Activated CD4-positive, alpha-beta T cell treated with anti-CD3 and anti-CD28 coated beads, Interleukin-10, Interleukin-2, amounts not matched to agents 100 ng/mL and 50 ng/mL, durations not matched to agents 16 hours and 8 hours (primary cell): ENCODE measurements around the gene VAMP8.
"Not testable (repeated sequence)": the region's sequence is repeated elsewhere in the genome, so short reads cannot be mapped to it uniquely, and the experiment has no call there.

ENCODE experiments used
- DNase-seq: peaks from one replicate; pipeline ENCODE4 v3.0.0-alpha.2; 2020

The VAMP8 gene

DNA sequence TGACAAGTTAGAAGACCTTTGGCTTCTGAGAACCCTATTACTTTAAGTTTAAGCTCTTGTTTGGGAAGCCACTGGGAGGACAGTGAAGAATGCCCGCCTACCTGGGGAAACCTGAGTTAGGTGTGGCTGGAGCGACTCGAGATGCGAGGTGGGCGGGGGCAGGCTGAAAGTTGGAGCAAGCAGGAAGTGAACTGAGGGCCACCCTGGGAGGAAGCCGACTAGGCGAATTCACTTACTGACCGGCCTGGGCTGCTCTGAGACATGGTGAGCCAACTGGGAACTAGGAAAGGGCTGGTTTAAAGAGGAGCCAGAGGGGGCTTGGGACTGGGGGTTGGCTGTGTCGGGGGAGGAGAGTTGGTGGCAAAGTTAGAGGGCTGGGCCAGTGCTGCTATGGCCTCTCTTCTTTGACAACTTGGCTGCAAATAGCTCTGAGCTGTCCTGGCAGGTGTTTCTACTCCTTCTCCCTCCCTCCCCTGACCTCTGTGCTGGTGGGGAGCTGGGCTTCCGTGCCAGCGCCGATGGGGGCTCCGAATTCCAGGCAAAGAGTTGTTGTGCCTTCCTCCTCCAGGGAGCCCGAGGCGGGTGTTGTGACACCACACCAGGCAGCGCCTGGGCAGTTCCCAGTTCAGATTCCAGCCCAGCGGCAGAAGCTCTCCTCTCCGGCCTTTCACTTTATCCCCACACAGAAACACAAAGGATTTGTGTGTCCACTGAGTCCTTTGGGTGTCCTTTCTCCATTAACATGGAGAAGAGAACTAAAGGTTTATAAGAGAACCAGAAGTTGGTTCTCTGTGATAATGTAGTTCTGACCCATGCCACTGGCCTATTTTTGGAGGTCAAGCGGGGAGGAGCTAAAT lies at the start of gene VAMP8:
VAMP8 (plus strand) TSS at position 201 of the 857 bp plus-strand sequence; CDS start at position 262, 61 bp downstream.
- peak; percentile 66 for DNase-seq

- no peak for DNase-seq
Observed at GRCh38 chr2:85527787-85528186, 49.6 kb upstream of the VAMP8 start.

GRCh38 chr2:85528355-85528754 lies 49.0 kb upstream of the VAMP8 start:
- DNase-seq: no peak

GRCh38 chr2:85529809-85530208 lies 47.6 kb upstream of the VAMP8 start:
- no peak for DNase-seq

GRCh38 chr2:85531589-85531988 lies 45.8 kb upstream of the VAMP8 start:
- no peak for DNase-seq

GRCh38 chr2:85534099-85534498 lies 43.3 kb upstream of the VAMP8 start:
- DNase-seq: no peak

DNA sequence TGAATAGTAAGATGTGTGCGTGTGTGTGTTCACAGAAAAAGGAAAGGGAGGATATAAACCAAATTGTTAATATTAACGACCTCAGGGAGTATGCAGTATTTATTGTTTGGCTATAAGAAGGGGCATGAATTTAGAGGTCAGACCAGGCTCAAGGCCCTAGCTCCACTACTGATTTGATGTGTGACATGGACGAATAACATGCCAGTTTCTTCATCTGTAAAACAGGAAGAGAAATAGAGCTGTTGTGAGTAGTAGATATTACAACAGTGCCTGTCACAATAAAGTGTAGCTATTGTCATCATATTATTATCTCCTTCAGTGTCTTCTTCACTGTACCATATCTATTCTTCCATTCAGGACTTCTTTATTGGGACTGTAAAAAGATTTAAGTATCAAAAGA lies 42.5 kb upstream of the VAMP8 start:
- no peak for DNase-seq

- no peak for DNase-seq
Observed at GRCh38 chr2:85536479-85536878, 40.9 kb upstream of the VAMP8 start.

GRCh38 chr2:85537600-85538506 lies 39.5 kb upstream of the VAMP8 start:
- DNase-seq: peak; percentile 54

DNA sequence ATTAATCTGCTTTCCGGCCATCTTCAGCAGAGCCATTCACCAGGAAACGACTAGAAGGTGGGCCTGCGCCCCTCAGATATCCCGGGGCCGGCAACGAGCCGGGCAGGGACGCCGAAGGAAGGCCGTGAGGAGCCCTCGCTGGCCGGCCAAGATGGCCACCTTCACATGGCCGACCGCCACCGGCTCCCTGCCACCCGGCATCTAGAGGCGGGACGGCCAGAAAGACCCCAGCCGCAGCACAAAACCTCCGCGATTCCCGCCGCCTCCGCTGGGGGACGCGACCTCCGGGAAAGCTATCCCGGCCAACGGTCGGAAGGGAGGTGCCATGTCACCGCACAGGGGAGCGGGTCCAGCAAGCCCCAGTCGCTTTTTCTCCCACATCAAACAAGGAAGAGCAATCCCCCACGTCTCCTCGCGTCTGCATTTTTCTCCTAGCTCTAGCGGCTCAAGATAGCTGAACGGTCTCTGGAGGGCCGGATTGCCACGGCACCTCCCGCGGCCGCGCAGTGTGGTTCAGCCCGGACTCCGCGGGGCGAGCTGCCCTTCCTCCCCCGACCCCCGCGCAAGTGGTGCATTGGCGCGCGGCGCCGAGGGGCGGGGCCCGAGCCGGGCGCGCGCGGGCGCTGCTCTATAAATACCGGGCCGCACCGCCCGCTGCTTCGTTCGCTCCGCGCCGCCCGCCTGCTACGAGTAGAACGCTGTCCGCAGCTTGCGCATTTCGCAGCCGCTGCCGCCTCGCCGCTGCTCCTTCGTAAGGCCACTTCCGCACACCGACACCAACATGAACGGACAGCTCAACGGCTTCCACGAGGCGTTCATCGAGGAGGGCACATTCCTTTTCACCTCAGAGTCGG lies 38.7 kb upstream of the VAMP8 start, which contains the start of gene MAT2A:
MAT2A (plus strand) TSS at position 662 of the 854 bp plus-strand sequence; CDS start at position 782, 120 bp downstream.
- DNase-seq: peak; percentile 95

DNA sequence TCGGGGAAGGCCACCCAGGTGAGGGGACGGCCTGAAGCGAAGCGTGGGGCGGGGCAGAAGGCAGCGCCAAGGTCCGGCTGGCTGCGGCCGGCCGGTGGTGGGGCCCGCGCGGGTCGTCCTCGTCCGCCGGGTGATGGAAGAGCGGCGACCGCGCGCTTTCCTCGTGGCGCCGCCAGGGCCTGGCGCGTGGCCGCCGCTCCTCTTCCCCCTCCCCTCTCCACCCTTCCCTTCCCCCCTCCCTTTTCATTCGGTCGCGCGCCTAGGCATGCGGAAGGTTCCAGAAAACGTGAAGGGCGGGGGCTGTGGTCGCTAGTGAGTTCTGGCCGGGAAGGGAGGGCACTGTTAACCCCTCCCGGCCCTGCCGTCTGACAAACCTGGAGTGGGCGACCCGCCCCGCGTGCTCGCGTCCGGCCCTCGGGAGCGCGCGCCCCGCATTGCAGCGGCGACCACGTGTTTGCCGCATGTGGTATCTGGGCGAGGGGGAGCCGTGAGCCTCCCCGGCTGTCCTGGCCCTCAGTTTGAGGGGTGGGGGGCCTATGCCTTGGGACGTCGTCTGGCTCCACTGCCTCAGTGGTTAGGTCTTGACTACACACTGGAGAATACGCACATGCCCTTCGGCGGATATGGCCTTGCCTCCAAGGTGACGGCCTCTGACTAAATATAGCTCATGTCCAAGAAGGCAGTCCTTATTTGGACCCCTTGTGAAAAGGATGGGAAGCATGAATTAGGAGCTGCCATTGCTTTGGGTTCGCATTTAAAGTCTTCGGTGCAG lies 37.8 kb upstream of the VAMP8 start:
- DNase-seq: peak; percentile 84

DNA sequence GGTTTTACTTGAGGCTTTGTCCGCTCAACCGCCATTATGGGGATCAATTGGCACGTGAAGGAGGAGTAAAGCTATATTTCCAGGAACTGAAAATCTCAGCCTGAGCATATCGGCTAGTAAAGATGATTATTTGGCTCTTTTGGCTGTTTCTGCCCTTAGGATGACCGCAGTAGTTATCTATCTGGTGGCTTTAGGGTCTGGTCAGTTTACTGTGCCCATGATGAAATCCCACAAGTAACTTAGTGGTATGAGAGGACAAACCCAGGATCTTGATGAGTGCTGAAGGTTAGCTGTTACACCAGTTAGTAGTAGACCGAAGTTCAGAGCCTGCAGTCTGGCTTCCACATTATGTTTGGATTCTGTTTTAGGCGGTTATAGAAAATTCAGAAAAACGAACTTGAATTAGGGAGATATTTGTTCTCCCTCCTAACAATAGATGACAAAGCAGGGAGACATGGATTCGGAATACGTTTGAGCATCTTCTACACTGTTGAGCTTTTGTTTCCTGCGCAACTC lies 37.2 kb upstream of the VAMP8 start:
- peak; percentile 35 for DNase-seq

- DNase-seq: no peak
Observed at GRCh38 chr2:85541262-85541661, 36.1 kb upstream of the VAMP8 start.

- DNase-seq: no peak
Observed at GRCh38 chr2:85541753-85542457, 35.5 kb upstream of the VAMP8 start.

GRCh38 chr2:85542777-85543176 lies 34.6 kb upstream of the VAMP8 start:
- DNase-seq: no peak

DNA sequence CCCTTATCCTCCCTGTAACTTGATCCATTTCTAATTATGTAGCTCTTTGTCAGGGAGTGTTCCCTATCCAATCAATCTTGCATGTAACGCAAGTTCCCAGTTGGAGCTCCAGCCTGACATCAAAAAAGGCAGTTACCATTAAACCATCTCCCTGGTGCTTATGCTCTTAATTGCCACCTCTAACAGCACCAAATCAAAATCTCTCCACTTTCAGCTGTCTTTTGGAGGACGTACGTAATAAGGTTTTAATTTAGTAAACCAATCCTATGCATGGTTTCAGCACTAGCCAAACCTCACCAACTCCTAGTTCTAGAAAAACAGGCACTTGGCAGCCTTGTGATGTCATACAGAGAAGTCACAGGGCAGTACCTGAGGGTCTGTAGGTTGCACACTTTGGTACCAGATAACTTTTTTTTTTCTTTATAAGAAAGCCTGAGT lies 33.1 kb upstream of the VAMP8 start:
- DNase-seq: not testable (repeated sequence)

GRCh38 chr2:85544915-85545779 lies 32.2 kb upstream of the VAMP8 start:
- DNase-seq: not testable (repeated sequence)

GRCh38 chr2:85545780-85546240 lies 31.6 kb upstream of the VAMP8 start:
- peak; percentile 34 for DNase-seq

DNA sequence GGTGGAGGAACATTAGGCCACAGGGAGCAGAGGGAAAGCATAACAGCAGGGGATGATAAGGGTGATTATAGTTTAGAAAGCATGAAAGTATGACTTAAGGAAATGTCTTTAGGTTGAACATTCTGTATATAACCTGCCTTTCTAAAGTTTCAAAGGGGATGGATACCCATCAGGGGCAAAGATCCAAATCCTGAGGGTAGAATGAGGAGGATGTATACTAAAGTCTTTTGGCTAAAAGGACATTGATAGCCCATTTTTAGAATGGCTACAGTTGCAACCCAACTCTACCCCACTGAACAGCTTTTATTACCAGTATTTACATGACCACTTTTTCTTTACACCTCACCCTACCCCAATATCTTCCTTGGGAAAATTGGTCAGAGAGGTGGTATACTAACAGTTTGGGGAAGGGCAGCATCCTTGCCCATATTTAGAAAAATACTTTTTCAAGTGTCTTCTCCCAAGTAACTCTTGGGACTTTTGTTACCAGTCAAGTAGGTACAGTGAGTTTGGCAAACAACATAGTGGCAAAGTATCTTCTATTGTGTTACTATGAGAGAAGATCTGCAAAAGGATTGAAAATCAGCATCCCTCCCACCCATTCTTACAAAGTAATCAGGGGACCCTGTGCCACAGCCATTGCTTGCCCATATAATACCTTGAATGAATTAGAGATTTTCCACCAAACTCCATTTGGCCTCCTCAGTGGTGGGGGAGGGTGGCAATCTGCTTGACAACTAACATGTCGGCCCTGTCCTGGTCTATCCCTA lies 30.1 kb upstream of the VAMP8 start:
- DNase-seq: no peak
